K562 (cell line): ENCODE measurements around the gene FNBP1. TPM values are rescaled to one million over a fixed set of nuclear protein-coding genes. Genes with fewer than 3 reads are reported as not detected.

Source experiments
- CBX2 ChIP-seq: fragments of 200-600 bp; sonication (generic); IDR thresholded peaks from one replicate; pipeline ENCODE4 v1.6.1; 2012; ENCODE audit warnings: mild to moderate bottlenecking, low read length, inconsistent platforms; ENCODE audit not compliant: insufficient read depth, poor library complexity, severe bottlenecking
- CEBPG ChIP-seq, 3 experiments: fragments of 200-800 bp in 1 of 3; sonication (Bioruptor generic) in 1 of 3; sonication (generic) in 1 of 3; formaldehyde crosslinking in 1 of 3; IDR thresholded peaks in 2 of 3; conservative IDR thresholded peaks in 1 of 3; 2 replicates each; pipeline versions ENCODE4 v1.6.1 to v1.8.0; 2016 to 2022; ENCODE audit warnings: missing compliant biosample characterization in 2 of 3, missing genetic modification characterization in 2 of 3, mild to moderate bottlenecking in 1 of 3, missing genetic modification reagents in 1 of 3
- CREB3L1 ChIP-seq: fragments of 450-650 bp; IDR thresholded peaks from 2 replicates; pipeline ENCODE4 v1.6.1; 2014; ENCODE audit warnings: low read depth, mild to moderate bottlenecking, moderate library complexity, borderline replicate concordance
- FOXM1 ChIP-seq, 2 experiments: fragments of 450-650 bp in 1 of 2; sonication (generic) in 1 of 2; formaldehyde crosslinking in 1 of 2; IDR thresholded peaks; 2 replicates each; pipeline versions ENCODE4 v1.6.1 to v1.9.0; 2017 to 2022; ENCODE audit warnings: low read depth in 2 of 2, mild to moderate bottlenecking in 2 of 2, missing genetic modification reagents in 1 of 2, moderate library complexity in 1 of 2
- HNRNPLL ChIP-seq: fragments of 200-400 bp; formaldehyde crosslinking; IDR thresholded peaks from 2 replicates; pipeline ENCODE4 v1.6.1; 2017; ENCODE audit warnings: low read length, low read depth, mild to moderate bottlenecking; ENCODE audit not compliant: poor library complexity, severe bottlenecking
- MYNN ChIP-seq, 2 experiments: sonication (generic); formaldehyde crosslinking in 1 of 2; IDR thresholded peaks; 2 replicates each; pipeline versions ENCODE4 v1.5.0 to v1.6.1; 2016 to 2020; ENCODE audit warnings: antibody characterized with exemption in 1 of 2, missing genetic modification reagents in 1 of 2
- NCOA6 ChIP-seq: fragments of 450-650 bp; IDR thresholded peaks from 2 replicates; pipeline ENCODE4 v1.6.1; 2017; ENCODE audit warnings: mild to moderate bottlenecking
- NR2C1 ChIP-seq, 2 experiments: fragments of 450-650 bp; IDR thresholded peaks; 2 replicates each; pipeline ENCODE4 v1.6.1; 2017; ENCODE audit warnings: mild to moderate bottlenecking in 2 of 2, antibody characterized with exemption in 1 of 2, inconsistent platforms in 1 of 2, missing compliant biosample characterization in 1 of 2, missing genetic modification characterization in 1 of 2
- PCBP2 ChIP-seq: fragments of 200-400 bp; formaldehyde crosslinking; IDR thresholded peaks from 2 replicates; pipeline ENCODE4 v1.6.1; 2018; ENCODE audit warnings: low read length, low read depth, mild to moderate bottlenecking, moderate library complexity; ENCODE audit not compliant: poor library complexity, severe bottlenecking
- PKNOX1 ChIP-seq: fragments of 450-650 bp; IDR thresholded peaks from 2 replicates; pipeline ENCODE4 v1.6.1; 2016
- PURB ChIP-seq: sonication (generic); formaldehyde crosslinking; IDR thresholded peaks from 2 replicates; pipeline ENCODE4 v1.9.0; 2021; ENCODE audit warnings: low read depth, mild to moderate bottlenecking, missing genetic modification reagents
- SNIP1 ChIP-seq: fragments of 450-650 bp; IDR thresholded peaks from 2 replicates; pipeline ENCODE4 v1.7.1; 2017; ENCODE audit warnings: low read depth, mild to moderate bottlenecking
- TEAD4 ChIP-seq, 2 experiments: sonication (generic) in 1 of 2; formaldehyde crosslinking in 1 of 2; IDR thresholded peaks; 2 replicates each; pipeline versions ENCODE4 v1.6.1 to v1.8.0; 2012 to 2022; ENCODE audit warnings: borderline replicate concordance in 1 of 2, inconsistent platforms in 1 of 2, low read length in 1 of 2, mild to moderate bottlenecking in 1 of 2, missing genetic modification reagents in 1 of 2
- TRIM28 ChIP-seq: fragments of 450-650 bp; IDR thresholded peaks from 2 replicates; pipeline ENCODE4 v1.6.1; 2017
- ZHX1 ChIP-seq: fragments of 150-350 bp; conservative IDR thresholded peaks from 2 replicates; pipeline ENCODE4 v1.6.1; 2014; ENCODE audit warnings: low read length
- ZNF274 ChIP-seq: IDR thresholded peaks from 2 replicates; pipeline ENCODE4 v1.6.1; 2011; ENCODE audit warnings: low read depth, mild to moderate bottlenecking, low read length, moderate library complexity, borderline replicate concordance
- ZNF384 ChIP-seq: IDR thresholded peaks from 2 replicates; pipeline ENCODE4 v1.6.1; 2012; ENCODE audit warnings: low read depth, low read length, improper control_type of control experiment
- ZNF644 ChIP-seq: fragments of 200-800 bp; sonication (Bioruptor generic); IDR thresholded peaks from 2 replicates; pipeline ENCODE4 v1.6.1; 2016; ENCODE audit warnings: low read depth, missing genetic modification characterization, missing compliant biosample characterization
- ZNF79 ChIP-seq: fragments of 250-450 bp; sonication (Bioruptor Pico); IDR thresholded peaks from 2 replicates; pipeline ENCODE4 v1.4.0; 2020; ENCODE audit warnings: low read depth, mild to moderate bottlenecking, moderate library complexity
- polyA plus RNA-seq, 8 experiments: library from polyadenylated mRNA; depleted of rRNA in 4 of 8; stranded (reverse) in 5 of 8; unstranded in 3 of 8; fragments of >200 nt; fragmentation: Nextera tagmentation in 2 of 8; fragmentation: Illumina TruSeq in 1 of 8; extraction: Ambion mirVana in 2 of 8; extraction: Trizol in 1 of 8; gene quantifications; 2 replicates each; pipeline versions ENCODE4 v1.2.1 to v1.2.3, GENCODE V29; 2011 to 2014; ENCODE audit warnings: inconsistent platforms in 1 of 8, missing spikeins in 1 of 8
- total RNA-seq, 7 experiments: library from RNA; depleted of rRNA in 6 of 7; stranded (reverse); fragments of >200 nt in 6 of 7; fragmentation: Illumina TruSeq in 2 of 7; extraction: Trizol in 2 of 7; gene quantifications; 2 replicates each; pipeline versions ENCODE4 v1.2.1 to v1.2.3, GENCODE V29; 2011 to 2021; ENCODE audit warnings: low replicate concordance in 1 of 7

The FNBP1 gene
- total and polyA plus RNA-seq, 9 of the 15 experiments (the other 6 are each of a cell fraction or from before 2014, with no cell fraction given), result 1.8 to 14.9 (median 7.6) TPM

- TF ChIP-seq ZHX1 (no peak), MYNN (IDR thresholded peaks at IDR 0.05) (peak; percentile 54; the same call in 1 of the 2 replicates), MYNN (CRISPR knock-in tag; IDR thresholded peaks at IDR 0.05) (no peak), CREB3L1 (peak; percentile 77; the same call in 1 of the 2 replicates), FOXM1 (IDR thresholded peaks at IDR 0.05; ENCODE audit: low read depth) (peak; percentile 19; the same call in 1 of the 2 replicates), FOXM1 (CRISPR knock-in tag; IDR thresholded peaks at IDR 0.05; ENCODE audit: low read depth) (no peak), ZNF384 (no peak), PKNOX1 (peak; percentile 54; the same call in 1 of the 2 replicates), ZNF274 (no peak), NR2C1 (IDR thresholded peaks at IDR 0.05) (no peak; the same call in 1 of the 2 replicates), NR2C1 (tag; IDR thresholded peaks at IDR 0.05) (peak; percentile 20; the same call in 1 of the 2 replicates), PCBP2 (no peak), CBX2 (no peak), NCOA6 (no peak), CEBPG (CRISPR knock-in tag; IDR thresholded peaks at IDR 0.05) (peak; percentile 49; the same call in 1 of the 2 replicates), CEBPG (tag; conservative IDR thresholded peaks at IDR 0.05 in 1 of 2, IDR thresholded peaks at IDR 0.05 in 1 of 2) (peak in 1 of 2 experiments; percentile 48; a peak in 2 of 4 replicates), HNRNPLL (no peak), TRIM28 (peak; percentile 45; the same call in 1 of the 2 replicates), PURB (no peak), ZNF644 (0 out of 2 replicates have a peak, but pooled peaks have one; percentile 36), SNIP1 (no peak), ZNF79 (CRISPR knock-in tag) (no peak), TEAD4 (IDR thresholded peaks at IDR 0.05; ENCODE audit: low read length) (no peak; the same call in 1 of the 2 replicates), TEAD4 (CRISPR knock-in tag; IDR thresholded peaks at IDR 0.05; ENCODE audit: borderline replicate concordance) (no peak)
Measured at GRCh38 chr9:129995409-129996160, 47.4 kb downstream of the FNBP1 start (continued).
